ENCODE results near the gene CSH2. TPM values are rescaled to one million over a fixed set of nuclear protein-coding genes. Genes with fewer than 3 reads are reported as not detected.
A peak's percentile ranks its signal among the peaks of the same experiment; 100 is the strongest.

CSH2 gene
- total and polyA plus RNA-seq, 7 donors, result not detected

DNA sequence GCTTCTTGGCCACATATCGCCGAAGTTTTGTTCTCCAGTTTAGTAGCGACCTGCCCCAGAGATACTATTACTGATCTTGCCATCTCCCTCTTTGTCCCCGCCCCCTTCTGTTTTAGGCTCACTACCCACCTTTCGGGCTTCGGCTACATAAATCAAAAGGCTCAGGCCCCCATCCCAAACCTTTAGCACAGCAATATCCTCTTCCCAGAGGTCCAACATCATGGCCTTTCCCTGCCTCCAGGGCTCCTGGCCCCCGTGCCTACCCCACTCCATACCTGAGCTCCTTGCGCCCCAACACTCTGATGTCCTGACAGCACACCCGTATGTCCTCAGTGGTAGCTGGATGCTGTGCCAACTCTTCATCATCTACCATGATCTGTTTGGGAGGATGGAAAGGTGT is 49.1 kb downstream of the CSH2 start:
- TF ChIP-seq, protein P1, sequence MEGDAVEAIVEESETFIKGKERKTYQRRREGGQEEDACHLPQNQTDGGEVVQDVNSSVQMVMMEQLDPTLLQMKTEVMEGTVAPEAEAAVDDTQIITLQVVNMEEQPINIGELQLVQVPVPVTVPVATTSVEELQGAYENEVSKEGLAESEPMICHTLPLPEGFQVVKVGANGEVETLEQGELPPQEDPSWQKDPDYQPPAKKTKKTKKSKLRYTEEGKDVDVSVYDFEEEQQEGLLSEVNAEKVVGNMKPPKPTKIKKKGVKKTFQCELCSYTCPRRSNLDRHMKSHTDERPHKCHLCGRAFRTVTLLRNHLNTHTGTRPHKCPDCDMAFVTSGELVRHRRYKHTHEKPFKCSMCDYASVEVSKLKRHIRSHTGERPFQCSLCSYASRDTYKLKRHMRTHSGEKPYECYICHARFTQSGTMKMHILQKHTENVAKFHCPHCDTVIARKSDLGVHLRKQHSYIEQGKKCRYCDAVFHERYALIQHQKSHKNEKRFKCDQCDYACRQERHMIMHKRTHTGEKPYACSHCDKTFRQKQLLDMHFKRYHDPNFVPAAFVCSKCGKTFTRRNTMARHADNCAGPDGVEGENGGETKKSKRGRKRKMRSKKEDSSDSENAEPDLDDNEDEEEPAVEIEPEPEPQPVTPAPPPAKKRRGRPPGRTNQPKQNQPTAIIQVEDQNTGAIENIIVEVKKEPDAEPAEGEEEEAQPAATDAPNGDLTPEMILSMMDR (IDR thresholded peaks at IDR 0.05), result no peak
- DNase-seq (no peak), ATAC-seq (no peak)
- H3K27me3 ChIP-seq (ENCODE audit: insufficient read depth in 3 of 3, low read length in 2 of 3), result no peaks in the 10 kb centered on the region
- H3K36me3 ChIP-seq (ENCODE audit: insufficient read depth in 1 of 2, low read depth in 1 of 2), result peaks cover 15 to 79% of the 10 kb centered on the region in 2 donors
- WGBS, 3 donors, result 88 to 93% (median 91%) methylated on average over 9 of the region's 9 CpGs
- no peaks in the 10 kb centered on the region for H3K9me3 ChIP-seq
- no peak overlapping the region for H3K27ac ChIP-seq
- peaks cover 27% of the 10 kb centered on the region for H3K4me1 ChIP-seq
- intact Hi-C loops (cut with DNase I), result loop anchor here in 1 of 2 donors (5.0 kb wide), 1 partner anchor 47 kb away; no protein-coding TSS in a partner anchor
- H3K4me3 ChIP-seq, result no peak overlapping the region

DNA sequence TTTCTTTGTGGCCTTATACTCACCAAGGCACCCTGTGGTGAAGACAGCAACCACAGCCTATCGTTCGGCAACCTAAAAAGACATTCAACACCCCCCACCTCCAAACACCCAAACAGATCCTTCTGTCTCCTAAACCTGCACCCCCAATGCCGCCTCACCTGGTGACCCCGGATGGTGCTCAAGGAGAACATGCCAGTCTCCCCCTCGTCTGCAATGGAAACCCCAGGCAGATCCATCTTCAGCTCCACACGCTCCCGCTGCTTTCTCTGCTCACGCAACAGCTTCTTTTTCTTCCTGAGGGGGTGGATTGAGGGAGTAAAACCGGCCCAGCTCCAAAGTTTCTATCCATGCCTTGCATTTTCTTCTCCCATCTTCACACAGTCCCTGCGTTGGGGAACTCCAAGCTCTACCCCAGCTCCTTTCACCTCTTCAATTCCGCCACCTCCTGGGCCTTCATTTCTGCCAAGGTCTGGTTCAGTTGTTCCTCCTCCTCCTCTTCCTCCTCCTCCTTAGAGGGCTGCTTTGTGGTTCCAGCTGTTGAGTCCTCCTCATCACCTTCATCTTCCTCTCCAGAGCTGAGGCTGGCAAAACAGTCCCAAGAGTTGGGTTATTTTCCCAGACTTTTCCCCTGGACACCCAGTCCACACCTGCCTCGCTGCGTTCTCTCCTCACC is 49.7 kb downstream of the CSH2 start:
- no peak overlapping the region for H3K4me3 ChIP-seq
- ATAC-seq (no peak), DNase-seq (no peak)
- peaks cover 21% of the 10 kb centered on the region for H3K4me1 ChIP-seq
- H3K36me3 ChIP-seq (ENCODE audit: insufficient read depth in 1 of 2, low read depth in 1 of 2), result peaks cover 15 to 79% of the 10 kb centered on the region in 2 donors
- no peaks in the 10 kb centered on the region for H3K9me3 ChIP-seq
- no peak overlapping the region for H3K27ac ChIP-seq
- WGBS, 3 donors, result 88 to 92% (median 91%) methylated on average over 13 of the region's 13 CpGs
- TF ChIP-seq, protein P1 (IDR thresholded peaks at IDR 0.05), result no peak
- intact Hi-C loops (cut with DNase I), result loop anchor here in 1 of 2 donors (5.0 kb wide), 1 partner anchor 46 kb away; no protein-coding TSS in a partner anchor
- no peaks in the 10 kb centered on the region for H3K27me3 ChIP-seq (ENCODE audit: insufficient read depth in 3 of 3, low read length in 2 of 3)

DNA sequence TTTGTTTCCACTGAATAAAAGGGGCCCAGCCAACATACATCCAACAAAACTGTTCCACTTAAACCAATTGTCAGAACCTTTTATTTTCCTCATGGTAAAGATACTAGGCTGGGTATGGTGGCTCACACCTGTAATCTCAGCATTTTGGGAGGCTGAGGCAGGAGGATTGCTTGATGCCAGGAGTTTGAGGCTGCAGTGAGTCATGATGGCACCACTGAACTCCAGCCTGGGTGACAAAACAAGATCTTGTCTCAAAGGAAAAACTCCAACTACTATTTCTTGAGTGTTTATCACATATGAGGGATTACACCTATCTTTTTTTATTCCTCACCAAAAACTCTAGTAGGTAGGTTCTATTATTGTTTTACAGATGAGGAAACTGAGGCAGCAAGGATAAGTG is 50.9 kb downstream of the CSH2 start:
- Histone ChIP-seq H3K4me1 (peaks cover 13% of the 10 kb centered on the region), H3K36me3 (ENCODE audit: insufficient read depth in 1 of 2, low read depth in 1 of 2) (peaks cover 21 to 86% of the 10 kb centered on the region in 2 donors), H3K4me3 (no peak overlapping the region), H3K9me3 (no peaks in the 10 kb centered on the region), H3K27ac (peak overlapping the region; percentile 39), H3K27me3 (ENCODE audit: insufficient read depth in 3 of 3, low read length in 2 of 3) (no peaks in the 10 kb centered on the region)
- DNase-seq (no peak), ATAC-seq (no peak)
- TF ChIP-seq, protein P1 (IDR thresholded peaks at IDR 0.05), result no peak
- intact Hi-C loops (cut with DNase I), result loop anchor here in 1 of 2 donors (5.0 kb wide), 1 partner anchor 45 kb away; no protein-coding TSS in a partner anchor

Other genes with a start within 250 kb of the CSH2 start
- gene LIMD2, start 173.6 kb downstream of the CSH2 start, total RNA-seq, result 1 to 10 TPM; 2.1 to 4.4 (median 2.8) TPM
- 1 to 10 TPM in 2 of 3 donors, under 1 TPM in 1; 0.95 to 2.7 (median 2.2) TPM for gene LIMD2, start 173.6 kb downstream of the CSH2 start, polyA plus RNA-seq
- 10 to 100 TPM in 1 of 4 donors, 1 to 10 TPM in 3; 6.7 to 14.9 (median 8.3) TPM for gene STRADA, start 131.9 kb downstream of the CSH2 start, total RNA-seq
- 10 to 100 TPM in 2 of 3 donors, 1 to 10 TPM in 1; 8.8 to 14.6 (median 12.5) TPM for gene STRADA, start 131.9 kb downstream of the CSH2 start, polyA plus RNA-seq
- 100 to 1,000 TPM in 3 of 4 donors, 10 to 100 TPM in 1; 67.4 to 138 (median 114) TPM for gene CCDC47, start 100.1 kb downstream of the CSH2 start, total RNA-seq
- 100 to 1,000 TPM in 2 of 3 donors, 10 to 100 TPM in 1; 61.7 to 137 (median 125) TPM for gene CCDC47, start 100.1 kb downstream of the CSH2 start, polyA plus RNA-seq
- 10 to 100 TPM; 47.4 to 91.0 (median 73.9) TPM for gene DDX42, start 99.5 kb downstream of the CSH2 start, total RNA-seq
- gene DDX42, start 99.5 kb downstream of the CSH2 start, polyA plus RNA-seq, result 10 to 100 TPM; 46.3 to 56.0 (median 55.8) TPM
- 100 to 1,000 TPM; 147 to 224 (median 176) TPM for gene PSMC5, start 46.2 kb downstream of the CSH2 start, total RNA-seq
- gene PSMC5, start 46.2 kb downstream of the CSH2 start, polyA plus RNA-seq, result 100 to 1,000 TPM; 269 to 380 (median 341) TPM
- gene FTSJ3, start 46.0 kb downstream of the CSH2 start, total RNA-seq, result 10 to 100 TPM; 20.1 to 26.2 (median 24.8) TPM
- gene FTSJ3, start 46.0 kb downstream of the CSH2 start, polyA plus RNA-seq, result 10 to 100 TPM; 14.4 to 41.9 (median 41.0) TPM
- 10 to 100 TPM in 3 of 4 donors, 1 to 10 TPM in 1; 9.4 to 26.9 (median 18.4) TPM for gene SMARCD2, start 31.0 kb downstream of the CSH2 start, total RNA-seq
- gene SMARCD2, start 31.0 kb downstream of the CSH2 start, polyA plus RNA-seq, result 10 to 100 TPM; 12.1 to 15.4 (median 14.7) TPM
- gene GH2, start 8.3 kb upstream of the CSH2 start, total RNA-seq, result not detected
- gene GH2, start 8.3 kb upstream of the CSH2 start, polyA plus RNA-seq, result not detected
- not detected for gene CSH1, start 22.9 kb upstream of the CSH2 start, total RNA-seq
- not detected for gene CSH1, start 22.9 kb upstream of the CSH2 start, polyA plus RNA-seq
- gene CSHL1, start 37.6 kb upstream of the CSH2 start, total RNA-seq, result not detected
- not detected for gene CSHL1, start 37.6 kb upstream of the CSH2 start, polyA plus RNA-seq
- not detected for gene GH1, start 45.2 kb upstream of the CSH2 start, total RNA-seq
- not detected for gene GH1, start 45.2 kb upstream of the CSH2 start, polyA plus RNA-seq
- gene CD79B, start 58.7 kb upstream of the CSH2 start, total RNA-seq, result 1 to 10 TPM; 2.8 to 5.7 (median 4.0) TPM
- gene CD79B, start 58.7 kb upstream of the CSH2 start, polyA plus RNA-seq, result 1 to 10 TPM; 1.9 to 3.8 (median 3.7) TPM
- 100 to 1,000 TPM in 2 of 4 donors, 10 to 100 TPM in 2; 45.9 to 137 (median 98.4) TPM for gene SCN4A, start 99.2 kb upstream of the CSH2 start, total RNA-seq
- 10 to 100 TPM in 2 of 3 donors, 1 to 10 TPM in 1; 3.8 to 34.9 (median 14.7) TPM for gene SCN4A, start 99.2 kb upstream of the CSH2 start, polyA plus RNA-seq
- gene PRR29, start 124.7 kb upstream of the CSH2 start, total RNA-seq, result under 1 TPM in 3 of 4 donors, not detected in 1; 0.19 to 0.47 (median 0.25) TPM
- under 1 TPM; 0.09 to 0.13 (median 0.11) TPM for gene PRR29, start 124.7 kb upstream of the CSH2 start, polyA plus RNA-seq
- 10 to 100 TPM; 22.5 to 34.8 (median 26.8) TPM for gene ICAM2, start 147.0 kb upstream of the CSH2 start, total RNA-seq
- gene ICAM2, start 147.0 kb upstream of the CSH2 start, polyA plus RNA-seq, result 10 to 100 TPM; 20.4 to 50.0 (median 34.0) TPM